GM23338 (cell line): ENCODE measurements around the gene TBCEL. TPM values are rescaled to one million over a fixed set of nuclear protein-coding genes. Genes with fewer than 3 reads are reported as not detected.

ENCODE experiments used
- ATAC-seq: fragments of 200-7000 bp; cut with Tn5 transposase; 3 replicates; pipeline ENCODE4 v1.9.1; 2020
- DNase-seq: peaks from one replicate; pipeline ENCODE4 v3.0.0-alpha.2; 2015; ENCODE audit warnings: low spot score
- H2AFZ ChIP-seq: fragments of 200-600 bp; sonication (generic); 2 replicates; pipeline ENCODE4 v1.8.0; 2016; ENCODE audit warnings: antibody characterized with exemption, mild to moderate bottlenecking, moderate library complexity
- H3F3A ChIP-seq: fragments of 200-600 bp; sonication (generic); replicated peaks from 2 replicates; pipeline ENCODE4 v1.8.0; 2017; ENCODE audit warnings: antibody characterized with exemption, mixed run types, low read depth
- H3K27ac ChIP-seq: fragments of 200-600 bp; sonication (generic); 2 replicates; pipeline ENCODE4 v1.6.1; 2016; ENCODE audit warnings: low read depth
- H3K27me3 ChIP-seq: fragments of 200-600 bp; sonication (generic); 2 replicates; pipeline ENCODE4 v1.8.0; 2016; ENCODE audit warnings: mild to moderate bottlenecking, mixed run types, moderate library complexity; ENCODE audit not compliant: insufficient read depth
- H3K36me3 ChIP-seq: fragments of 200-600 bp; sonication (generic); 2 replicates; pipeline ENCODE4 v1.8.0; 2016; ENCODE audit warnings: mild to moderate bottlenecking; ENCODE audit not compliant: insufficient read depth
- H3K4me1 ChIP-seq: fragments of 200-600 bp; sonication (generic); 2 replicates; pipeline ENCODE4 v1.8.0; 2016; ENCODE audit warnings: mild to moderate bottlenecking, moderate library complexity; ENCODE audit not compliant: insufficient read depth
- H3K4me2 ChIP-seq: fragments of 200-600 bp; sonication (generic); 2 replicates; pipeline ENCODE4 v1.7.1; 2017; ENCODE audit warnings: mixed run types
- H3K4me3 ChIP-seq: fragments of 200-600 bp; sonication (generic); 2 replicates; pipeline ENCODE4 v1.6.1; 2016; ENCODE audit warnings: mixed run types
- H3K79me2 ChIP-seq: fragments of 200-600 bp; sonication (generic); replicated peaks from 2 replicates; pipeline ENCODE4 v1.8.0; 2017; ENCODE audit warnings: mild to moderate bottlenecking; ENCODE audit not compliant: insufficient read depth
- H3K9me2 ChIP-seq: fragments of 200-600 bp; sonication (generic); 2 replicates; pipeline ENCODE4 v1.8.0; 2017; ENCODE audit not compliant: insufficient read depth
- H4K20me1 ChIP-seq: fragments of 200-600 bp; sonication (generic); replicated peaks from 2 replicates; pipeline ENCODE4 v1.8.0; 2017; ENCODE audit warnings: mild to moderate bottlenecking; ENCODE audit not compliant: insufficient read depth
- H3K27ac Mint-ChIP-seq: 2 replicates; pipeline ENCODE4 v1.8.0; 2020; ENCODE audit warnings: inconsistent platforms, mild to moderate bottlenecking, moderate library complexity, mixed read lengths
- H3K27me3 Mint-ChIP-seq: 3 replicates; pipeline ENCODE4 v1.8.0; 2022; ENCODE audit warnings: low read depth, mild to moderate bottlenecking, moderate library complexity, mixed read lengths, inconsistent platforms; ENCODE audit not compliant: insufficient read depth, poor library complexity
- H3K36me3 Mint-ChIP-seq: 3 replicates; pipeline ENCODE4 v1.8.0; 2021; ENCODE audit warnings: low read depth, mild to moderate bottlenecking, inconsistent platforms, moderate library complexity, mixed read lengths
- H3K4me1 Mint-ChIP-seq: 3 replicates; pipeline ENCODE4 v1.8.0; 2020; ENCODE audit warnings: mild to moderate bottlenecking, inconsistent platforms, mixed read lengths
- H3K4me3 Mint-ChIP-seq: 3 replicates; pipeline ENCODE4 v1.8.0; 2021; ENCODE audit warnings: moderate library complexity, mild to moderate bottlenecking, inconsistent platforms, mixed read lengths
- H3K9me3 Mint-ChIP-seq: 3 replicates; pipeline ENCODE4 v1.8.0; 2020; ENCODE audit warnings: moderate library complexity, mild to moderate bottlenecking, inconsistent platforms, mixed read lengths
- CREB1 ChIP-seq: fragments of 250-450 bp; sonication (Bioruptor Pico); IDR thresholded peaks from 2 replicates; pipeline ENCODE4 v1.5.0; 2020; ENCODE audit warnings: low read depth, mild to moderate bottlenecking, moderate library complexity
- ETS1 ChIP-seq: IDR thresholded peaks from 2 replicates; pipeline ENCODE4 v1.6.1; 2016; ENCODE audit warnings: antibody characterized with exemption
- EZH2 ChIP-seq: fragments of 200-600 bp; sonication (generic); IDR thresholded peaks from one replicate; pipeline ENCODE4 v1.8.0; 2017; ENCODE audit warnings: antibody characterized with exemption, mild to moderate bottlenecking, low read depth; ENCODE audit not compliant: unreplicated experiment
- JUNB ChIP-seq: IDR thresholded peaks from one replicate; pipeline ENCODE4 v1.6.1; 2016; ENCODE audit warnings: antibody characterized with exemption; ENCODE audit not compliant: unreplicated experiment
- NANOG ChIP-seq: IDR thresholded peaks from 2 replicates; pipeline ENCODE4 v1.6.1; 2016; ENCODE audit warnings: antibody characterized with exemption, borderline replicate concordance
- POLR2AphosphoS5 ChIP-seq: IDR thresholded peaks from 2 replicates; pipeline ENCODE4 v1.6.1; 2016; ENCODE audit warnings: antibody characterized with exemption, low read depth
- REST ChIP-seq: IDR thresholded peaks from one replicate; pipeline ENCODE4 v1.6.1; 2018; ENCODE audit warnings: antibody characterized with exemption; ENCODE audit not compliant: unreplicated experiment
- ZNF331 ChIP-seq: fragments of 250-450 bp; sonication (Bioruptor Pico); IDR thresholded peaks from 2 replicates; pipeline ENCODE4 v1.5.0; 2020; ENCODE audit warnings: low read depth, mild to moderate bottlenecking, moderate library complexity
- polyA plus RNA-seq: library from polyadenylated mRNA; unstranded; fragments of >200 nt; fragmentation: Nextera tagmentation; extraction: Ambion mirVana; gene quantifications from 2 replicates; pipeline ENCODE4 v1.2.1, GENCODE V29; 2016
- total RNA-seq: library from RNA; depleted of rRNA; stranded (reverse); fragments of >200 nt; shearing (Covaris generic); gene quantifications from 2 replicates; pipeline ENCODE4 v1.2.3, GENCODE V29; 2014
- TF ChIP-seq, protein P1 (sequence below), 2 experiments: fragments of 200-600 bp in 1 of 2; sonication (generic) in 1 of 2; conservative IDR thresholded peaks; 2 replicates each; pipeline versions ENCODE4 v1.5.1 to v1.6.1; 2016 to 2017; ENCODE audit warnings: antibody characterized with exemption in 2 of 2, low read depth in 2 of 2, mild to moderate bottlenecking in 2 of 2, moderate library complexity in 1 of 2

The TBCEL gene
- total and polyA plus RNA-seq, 2 experiments from 2014 or later: 5.4 to 16.2 TPM

DNA sequence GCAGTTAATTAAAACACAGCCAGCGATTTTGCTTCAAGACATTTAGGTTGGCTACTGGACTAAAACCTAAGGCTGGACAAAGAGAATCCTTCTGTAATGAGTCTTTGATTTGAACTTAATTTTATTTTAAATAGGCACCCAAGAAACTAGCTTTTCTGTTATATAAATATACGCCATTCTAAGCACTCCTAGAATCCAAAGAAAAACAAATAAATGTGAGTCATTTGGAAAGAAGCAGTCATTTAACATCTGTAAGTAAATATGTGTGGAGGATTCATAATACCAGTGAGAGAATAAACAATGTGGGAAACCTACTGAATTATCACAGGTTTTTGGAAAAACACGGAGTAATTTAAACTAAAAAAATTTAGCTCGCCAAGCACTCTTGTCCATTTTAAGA is 76.0 kb downstream of the TBCEL start:
- Histone ChIP-seq H3K79me2 (no peaks in the 10 kb centered on the region), H3F3A (no peaks in the 10 kb centered on the region), H3K27me3 (no peaks in the 10 kb centered on the region), H3K4me1 (peaks cover 17% of the 10 kb centered on the region), H4K20me1 (no peaks in the 10 kb centered on the region), H3K4me2 (no peak overlapping the region), H3K36me3 (no peaks in the 10 kb centered on the region), H3K4me3 (no peak overlapping the region), H3K9me2 (peaks cover 22% of the 10 kb centered on the region), H3K27ac (no peak overlapping the region), H2AFZ (no peak overlapping the region)
- Mint-ChIP-seq H3K4me1 (peaks cover 29% of the 10 kb centered on the region), H3K27me3 (no peaks in the 10 kb centered on the region), H3K36me3 (no peaks in the 10 kb centered on the region), H3K9me3 (no peaks in the 10 kb centered on the region), H3K4me3 (no peak overlapping the region), H3K27ac (no peak overlapping the region)
- ATAC-seq (no peak), DNase-seq (no peak)
- TF ChIP-seq, protein P1, sequence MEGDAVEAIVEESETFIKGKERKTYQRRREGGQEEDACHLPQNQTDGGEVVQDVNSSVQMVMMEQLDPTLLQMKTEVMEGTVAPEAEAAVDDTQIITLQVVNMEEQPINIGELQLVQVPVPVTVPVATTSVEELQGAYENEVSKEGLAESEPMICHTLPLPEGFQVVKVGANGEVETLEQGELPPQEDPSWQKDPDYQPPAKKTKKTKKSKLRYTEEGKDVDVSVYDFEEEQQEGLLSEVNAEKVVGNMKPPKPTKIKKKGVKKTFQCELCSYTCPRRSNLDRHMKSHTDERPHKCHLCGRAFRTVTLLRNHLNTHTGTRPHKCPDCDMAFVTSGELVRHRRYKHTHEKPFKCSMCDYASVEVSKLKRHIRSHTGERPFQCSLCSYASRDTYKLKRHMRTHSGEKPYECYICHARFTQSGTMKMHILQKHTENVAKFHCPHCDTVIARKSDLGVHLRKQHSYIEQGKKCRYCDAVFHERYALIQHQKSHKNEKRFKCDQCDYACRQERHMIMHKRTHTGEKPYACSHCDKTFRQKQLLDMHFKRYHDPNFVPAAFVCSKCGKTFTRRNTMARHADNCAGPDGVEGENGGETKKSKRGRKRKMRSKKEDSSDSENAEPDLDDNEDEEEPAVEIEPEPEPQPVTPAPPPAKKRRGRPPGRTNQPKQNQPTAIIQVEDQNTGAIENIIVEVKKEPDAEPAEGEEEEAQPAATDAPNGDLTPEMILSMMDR (conservative IDR thresholded peaks at IDR 0.05; ENCODE audit: low read depth in 2 of 2): no peak
- no peak for TF ChIP-seq ETS1
- no peak for TF ChIP-seq EZH2
- TF ChIP-seq ZNF331 (CRISPR knock-in tag): no peak
- no peak for TF ChIP-seq POLR2AphosphoS5
- TF ChIP-seq CREB1: no peak
- TF ChIP-seq JUNB: no peak
- TF ChIP-seq REST: no peak
- TF ChIP-seq NANOG: no peak

- ATAC-seq (peak; percentile 40), DNase-seq (no peak)
- Histone ChIP-seq H3K36me3 (no peaks in the 10 kb centered on the region), H3K9me2 (peaks cover 16% of the 10 kb centered on the region), H4K20me1 (no peaks in the 10 kb centered on the region), H3K4me1 (peaks cover 17% of the 10 kb centered on the region), H2AFZ (no peak within 1 kb of the TSS), H3K4me3 (no peak within 1 kb of the TSS), H3K4me2 (peak within 1 kb of the TSS; percentile 5; the same call in 1 of the 2 replicates), H3K27ac (no peak within 1 kb of the TSS), H3K27me3 (no peaks in the 10 kb centered on the region), H3F3A (no peaks in the 10 kb centered on the region), H3K79me2 (no peaks in the 10 kb centered on the region)
- no peak within 1 kb of the TSS; the same call in 1 of the 2 replicates for H3K27ac Mint-ChIP-seq
- no peaks in the 10 kb centered on the region for H3K27me3 Mint-ChIP-seq
- no peak within 1 kb of the TSS; the same call in 2 of the 3 replicates for H3K4me3 Mint-ChIP-seq
- H3K36me3 Mint-ChIP-seq: no peaks in the 10 kb centered on the region
- H3K4me1 Mint-ChIP-seq: peaks cover 29% of the 10 kb centered on the region
- H3K9me3 Mint-ChIP-seq: no peaks in the 10 kb centered on the region
- no peak for TF ChIP-seq ETS1
- no peak for TF ChIP-seq JUNB
- TF ChIP-seq ZNF331 (CRISPR knock-in tag): no peak
- TF ChIP-seq, protein P1 (conservative IDR thresholded peaks at IDR 0.05; ENCODE audit: low read depth in 2 of 2): no peak
- TF ChIP-seq POLR2AphosphoS5: no peak
- TF ChIP-seq REST: no peak
- TF ChIP-seq NANOG: no peak
Observed at GRCh38 chr11:121100943-121101342, 77.0 kb downstream of the TBCEL start, which contains the start of gene TECTA. Gene TECTA, plus strand, starts transcription at chr11:121101243. Its CDS starts 1,423 bp downstream, at chr11:121102666.
